Loucy (cell line): ENCODE measurements around the gene SIL1.

Experiments used
- H2AFZ ChIP-seq: fragments of 200-600 bp; sonication (generic); 2 replicates; pipeline ENCODE4 v1.6.0; 2016; ENCODE audit warnings: antibody characterized with exemption, mild to moderate bottlenecking, low read length, moderate library complexity
- H3F3A ChIP-seq: fragments of 200-600 bp; 2 replicates; pipeline ENCODE4 v1.6.0; 2016; ENCODE audit warnings: antibody characterized with exemption, low read depth, mild to moderate bottlenecking
- H3K27me3 ChIP-seq: fragments of 200-600 bp; sonication (generic); 2 replicates; pipeline ENCODE4 v1.6.1; 2014; ENCODE audit warnings: low read length, mild to moderate bottlenecking; ENCODE audit not compliant: insufficient read depth, poor library complexity, severe bottlenecking
- H3K36me3 ChIP-seq: fragments of 200-600 bp; sonication (generic); 2 replicates; pipeline ENCODE4 v1.6.1; 2016; ENCODE audit warnings: low read length; ENCODE audit not compliant: insufficient read depth
- H3K4me1 ChIP-seq: fragments of 200-600 bp; sonication (generic); 2 replicates; pipeline ENCODE4 v1.5.1; 2014; ENCODE audit warnings: low read length, mild to moderate bottlenecking; ENCODE audit not compliant: insufficient read depth, poor library complexity, severe bottlenecking
- H3K4me2 ChIP-seq: fragments of 200-600 bp; sonication (generic); 2 replicates; pipeline ENCODE4 v1.6.0; 2014; ENCODE audit warnings: antibody characterized with exemption, low read length, low read depth, mild to moderate bottlenecking; ENCODE audit not compliant: poor library complexity, severe bottlenecking
- H3K4me3 ChIP-seq: fragments of 200-600 bp; sonication (generic); 2 replicates; pipeline ENCODE4 v1.5.1; 2014; ENCODE audit warnings: low read length, mild to moderate bottlenecking, mixed read lengths; ENCODE audit not compliant: poor library complexity, severe bottlenecking
- H3K79me2 ChIP-seq: fragments of 200-600 bp; sonication (generic); 2 replicates; pipeline ENCODE4 v1.6.1; 2014; ENCODE audit warnings: low read length; ENCODE audit not compliant: insufficient read depth
- H3K9ac ChIP-seq: fragments of 200-600 bp; sonication (generic); 2 replicates; pipeline ENCODE4 v1.6.0; 2014; ENCODE audit warnings: mild to moderate bottlenecking, low read depth, low read length, moderate library complexity; ENCODE audit not compliant: poor library complexity, severe bottlenecking
- H3K9me2 ChIP-seq: fragments of 200-600 bp; sonication (generic); replicated peaks from 2 replicates; pipeline ENCODE4 v1.6.1; 2016; ENCODE audit warnings: low read depth, low read length, mixed read lengths
- H3K9me3 ChIP-seq: fragments of 200-600 bp; sonication (generic); 2 replicates; pipeline ENCODE4 v1.6.1; 2014; ENCODE audit warnings: mild to moderate bottlenecking, antibody characterized with exemption, low read length, low read depth; ENCODE audit not compliant: insufficient read depth
- H4K20me1 ChIP-seq: fragments of 200-600 bp; sonication (generic); 2 replicates; pipeline ENCODE4 v1.6.0; 2014; ENCODE audit warnings: antibody characterized with exemption, low read length, mild to moderate bottlenecking; ENCODE audit not compliant: insufficient read depth, poor library complexity, severe bottlenecking
- CTCF ChIP-seq: fragments of 200-600 bp; sonication (generic); conservative IDR thresholded peaks from 2 replicates; pipeline ENCODE4 v1.5.1; 2014; ENCODE audit warnings: mild to moderate bottlenecking, antibody characterized with exemption, low read length
- EZH2phosphoT487 ChIP-seq: fragments of 200-600 bp; IDR thresholded peaks from 2 replicates; pipeline ENCODE4 v1.6.1; 2018; ENCODE audit warnings: antibody characterized with exemption, mild to moderate bottlenecking, moderate library complexity, borderline replicate concordance

The SIL1 gene

GRCh38 chr5:138937392-138938387, 260.5 kb downstream of the SIL1 start:
- H3K9me3 ChIP-seq: no peaks in the 10 kb centered on the region
- H3K9me2 ChIP-seq: no peaks in the 10 kb centered on the region
- H2AFZ ChIP-seq: no peak overlapping the region
- no peaks in the 10 kb centered on the region for H3K27me3 ChIP-seq
- H3K4me1 ChIP-seq: peaks cover 14% of the 10 kb centered on the region
- no peak overlapping the region for H3K4me3 ChIP-seq
- no peak overlapping the region for H3K9ac ChIP-seq
- no peak for TF ChIP-seq CTCF
- TF ChIP-seq EZH2phosphoT487: no peak
- no peaks in the 10 kb centered on the region for H3F3A ChIP-seq
- no peaks in the 10 kb centered on the region for H4K20me1 ChIP-seq
- no peaks in the 10 kb centered on the region for H3K79me2 ChIP-seq
- H3K36me3 ChIP-seq: peaks cover 10% of the 10 kb centered on the region; the same call in 1 of the 2 replicates
- H3K4me2 ChIP-seq: no peak overlapping the region

GRCh38 chr5:138936968-138937345, 261.2 kb downstream of the SIL1 start:
- no peaks in the 10 kb centered on the region for H3F3A ChIP-seq
- no peak overlapping the region for H3K9ac ChIP-seq
- no peaks in the 10 kb centered on the region for H3K27me3 ChIP-seq
- no peaks in the 10 kb centered on the region for H3K79me2 ChIP-seq
- peaks cover 10% of the 10 kb centered on the region for H3K4me1 ChIP-seq
- H3K4me2 ChIP-seq: no peak overlapping the region
- no peaks in the 10 kb centered on the region for H3K9me2 ChIP-seq
- H3K36me3 ChIP-seq: peaks cover 16% of the 10 kb centered on the region; the same call in 1 of the 2 replicates
- no peaks in the 10 kb centered on the region for H3K9me3 ChIP-seq
- no peaks in the 10 kb centered on the region for H4K20me1 ChIP-seq
- no peak for TF ChIP-seq EZH2phosphoT487
- TF ChIP-seq CTCF: no peak
- H2AFZ ChIP-seq: no peak overlapping the region
- H3K4me3 ChIP-seq: no peak overlapping the region

GRCh38 chr5:138936225-138936967, 261.8 kb downstream of the SIL1 start:
- Histone ChIP-seq H3K9me3 (no peaks in the 10 kb centered on the region), H3F3A (no peaks in the 10 kb centered on the region), H4K20me1 (no peaks in the 10 kb centered on the region), H3K4me1 (peaks cover 10% of the 10 kb centered on the region), H3K4me2 (no peak overlapping the region), H2AFZ (no peak overlapping the region), H3K9ac (no peak overlapping the region), H3K27me3 (no peaks in the 10 kb centered on the region), H3K9me2 (no peaks in the 10 kb centered on the region), H3K79me2 (no peaks in the 10 kb centered on the region), H3K4me3 (no peak overlapping the region), H3K36me3 (peaks cover 22% of the 10 kb centered on the region; the same call in 1 of the 2 replicates)
- TF ChIP-seq EZH2phosphoT487 (no peak), CTCF (no peak)
